ENCODE measurements around the gene TPM4.

- no peak for TF ChIP-seq CEBPB (IDR thresholded peaks at IDR 0.05)
- TF ChIP-seq, protein P1, sequence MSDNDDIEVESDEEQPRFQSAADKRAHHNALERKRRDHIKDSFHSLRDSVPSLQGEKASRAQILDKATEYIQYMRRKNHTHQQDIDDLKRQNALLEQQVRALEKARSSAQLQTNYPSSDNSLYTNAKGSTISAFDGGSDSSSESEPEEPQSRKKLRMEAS (IDR thresholded peaks at IDR 0.05), result no peak
- TF ChIP-seq FOXM1 (IDR thresholded peaks at IDR 0.05; ENCODE audit: borderline replicate concordance, low read depth), result no peak
- no peak for TF ChIP-seq TAF1 (IDR thresholded peaks at IDR 0.05; ENCODE audit: low read depth)
- TF ChIP-seq, protein P2, sequence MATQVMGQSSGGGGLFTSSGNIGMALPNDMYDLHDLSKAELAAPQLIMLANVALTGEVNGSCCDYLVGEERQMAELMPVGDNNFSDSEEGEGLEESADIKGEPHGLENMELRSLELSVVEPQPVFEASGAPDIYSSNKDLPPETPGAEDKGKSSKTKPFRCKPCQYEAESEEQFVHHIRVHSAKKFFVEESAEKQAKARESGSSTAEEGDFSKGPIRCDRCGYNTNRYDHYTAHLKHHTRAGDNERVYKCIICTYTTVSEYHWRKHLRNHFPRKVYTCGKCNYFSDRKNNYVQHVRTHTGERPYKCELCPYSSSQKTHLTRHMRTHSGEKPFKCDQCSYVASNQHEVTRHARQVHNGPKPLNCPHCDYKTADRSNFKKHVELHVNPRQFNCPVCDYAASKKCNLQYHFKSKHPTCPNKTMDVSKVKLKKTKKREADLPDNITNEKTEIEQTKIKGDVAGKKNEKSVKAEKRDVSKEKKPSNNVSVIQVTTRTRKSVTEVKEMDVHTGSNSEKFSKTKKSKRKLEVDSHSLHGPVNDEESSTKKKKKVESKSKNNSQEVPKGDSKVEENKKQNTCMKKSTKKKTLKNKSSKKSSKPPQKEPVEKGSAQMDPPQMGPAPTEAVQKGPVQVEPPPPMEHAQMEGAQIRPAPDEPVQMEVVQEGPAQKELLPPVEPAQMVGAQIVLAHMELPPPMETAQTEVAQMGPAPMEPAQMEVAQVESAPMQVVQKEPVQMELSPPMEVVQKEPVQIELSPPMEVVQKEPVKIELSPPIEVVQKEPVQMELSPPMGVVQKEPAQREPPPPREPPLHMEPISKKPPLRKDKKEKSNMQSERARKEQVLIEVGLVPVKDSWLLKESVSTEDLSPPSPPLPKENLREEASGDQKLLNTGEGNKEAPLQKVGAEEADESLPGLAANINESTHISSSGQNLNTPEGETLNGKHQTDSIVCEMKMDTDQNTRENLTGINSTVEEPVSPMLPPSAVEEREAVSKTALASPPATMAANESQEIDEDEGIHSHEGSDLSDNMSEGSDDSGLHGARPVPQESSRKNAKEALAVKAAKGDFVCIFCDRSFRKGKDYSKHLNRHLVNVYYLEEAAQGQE (IDR thresholded peaks at IDR 0.05; ENCODE audit: low read depth), result no peak
- TF ChIP-seq NFIC (IDR thresholded peaks at IDR 0.05), result no peak
- TF ChIP-seq EP300 (IDR thresholded peaks at IDR 0.05; ENCODE audit: borderline replicate concordance), result no peak
- TF ChIP-seq YY1 (IDR thresholded peaks at IDR 0.05; ENCODE audit: low read depth), result no peak
Measured at GRCh38 chr19:16113727-16114126, 37.4 kb downstream of the TPM4 start.
